DMS153 treated with DMSO at 0.1 percent for 48 hours (cell line): ENCODE data around the gene CDKN2AIPNL.
"Not testable (repeated sequence)": the region's sequence is repeated elsewhere in the genome, so short reads cannot be mapped to it uniquely, and the experiment has no call there.

Experiments used
- DNase-seq: peaks from one replicate; lab custom pipeline; 2025; ENCODE audit not compliant: unreplicated experiment; lab: John Stamatoyannopoulos, UW

CDKN2AIPNL gene

GRCh38 chr5:134403951-134404350 lies 7.7 kb downstream of the CDKN2AIPNL start:
- DNase-seq: no peak

- DNase-seq: no peak
Measured at GRCh38 chr5:134398609-134399155, 13.0 kb downstream of the CDKN2AIPNL start.

- DNase-seq: no peak
Measured at GRCh38 chr5:134397196-134397595, 14.5 kb downstream of the CDKN2AIPNL start.

- DNase-seq: no peak
Measured at GRCh38 chr5:134396274-134396673, 15.4 kb downstream of the CDKN2AIPNL start.

GRCh38 chr5:134394932-134395331 lies 16.7 kb downstream of the CDKN2AIPNL start:
- DNase-seq: no peak

- DNase-seq: no peak
Measured at GRCh38 chr5:134392301-134392700, 19.4 kb downstream of the CDKN2AIPNL start.

GRCh38 chr5:134387443-134387842 lies 24.2 kb downstream of the CDKN2AIPNL start:
- no peak for DNase-seq

GRCh38 chr5:134383980-134384697 lies 27.5 kb downstream of the CDKN2AIPNL start:
- DNase-seq: no peak

GRCh38 chr5:134382204-134382603 lies 29.5 kb downstream of the CDKN2AIPNL start:
- not testable (repeated sequence) for DNase-seq

GRCh38 chr5:134380346-134380745 lies 31.3 kb downstream of the CDKN2AIPNL start:
- no peak for DNase-seq

GRCh38 chr5:134374232-134374631 lies 37.4 kb downstream of the CDKN2AIPNL start:
- DNase-seq: no peak

GRCh38 chr5:134373633-134374032 lies 38.0 kb downstream of the CDKN2AIPNL start:
- DNase-seq: not testable (repeated sequence)

GRCh38 chr5:134371834-134372340 lies 39.8 kb downstream of the CDKN2AIPNL start:
- no peak for DNase-seq

- peak; percentile 63 for DNase-seq
Measured at GRCh38 chr5:134370871-134371833, 40.5 kb downstream of the CDKN2AIPNL start, which contains the start of gene UBE2B. UBE2B (plus strand) TSS chr5:134371569; CDS start chr5:134371596, 27 bp downstream.

- no peak for DNase-seq
Measured at GRCh38 chr5:134370311-134370870, 41.3 kb downstream of the CDKN2AIPNL start.

- no peak for DNase-seq
Measured at GRCh38 chr5:134365604-134366003, 46.1 kb downstream of the CDKN2AIPNL start.

GRCh38 chr5:134355681-134356080 lies 56.0 kb downstream of the CDKN2AIPNL start:
- DNase-seq: no peak
